Measurements from ENCODE around the gene MEIS2. TPM values are rescaled to one million over a fixed set of nuclear protein-coding genes. Genes with fewer than 3 reads are reported as not detected.

The MEIS2 gene
- polyA plus RNA-seq, 1 donor, result 19.7 TPM

DNA sequence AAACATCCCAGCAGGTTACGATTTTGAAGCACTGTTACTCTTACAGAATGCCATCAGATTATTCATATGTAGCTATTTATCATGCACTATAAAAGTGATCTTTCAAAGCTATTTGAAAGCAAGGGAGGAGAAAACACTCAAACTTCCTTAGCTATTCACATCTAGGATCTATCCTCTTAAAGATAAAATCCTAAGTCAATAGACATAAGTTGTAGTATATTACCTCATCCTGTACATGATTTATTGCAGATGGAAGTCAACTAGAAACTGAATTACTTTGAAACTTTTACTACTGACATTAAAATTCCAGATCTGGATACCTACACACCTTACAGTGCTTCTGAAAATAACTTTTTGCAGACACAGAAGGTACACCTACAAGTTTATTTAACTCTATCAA, 197.2 kb downstream of the MEIS2 start:
- WGBS (ENCODE audit: insufficient coverage, low lambda C conversion rate), result no CpG with 5 or more reads among the region's 1 CpG
- H3K9me3 ChIP-seq (ENCODE audit: control insufficient read depth, low read depth, low read length), result no peaks in the 10 kb centered on the region
- H3K4me1 ChIP-seq (ENCODE audit: control insufficient read depth, insufficient read depth, low read length), result peaks cover 17% of the 10 kb centered on the region
- no peaks in the 10 kb centered on the region for H3K36me3 ChIP-seq (ENCODE audit: control insufficient read depth, insufficient read depth, low read length)
- H3K27ac ChIP-seq (ENCODE audit: low read length), result no peak overlapping the region
- peak in 1 of 2 donors; percentile 49 for DNase-seq
- H3K27me3 ChIP-seq (ENCODE audit: control insufficient read depth, insufficient read depth, low read length), result peaks cover under 1% of the 10 kb centered on the region
- no peak overlapping the region for H3K4me3 ChIP-seq (ENCODE audit: low read length)

DNA sequence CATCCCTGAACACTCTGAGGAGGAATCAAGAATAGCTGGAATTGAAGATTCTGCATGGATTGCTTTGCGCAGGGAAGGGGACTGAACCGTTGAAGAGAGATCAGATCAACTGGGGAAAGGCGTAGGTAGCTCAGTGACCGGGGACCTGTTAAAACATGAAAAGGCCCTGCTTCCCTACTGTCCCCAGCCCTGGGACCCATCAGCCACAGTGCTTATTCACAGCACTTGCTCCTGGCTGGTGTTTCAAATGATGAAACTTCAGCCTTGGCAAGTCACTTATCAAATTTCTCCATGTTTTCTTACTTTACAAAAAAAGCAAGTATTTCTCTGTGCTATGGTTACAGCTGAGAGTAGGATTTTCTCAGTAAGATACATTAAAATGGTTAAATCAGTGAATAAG, 199.3 kb downstream of the MEIS2 start:
- H3K36me3 ChIP-seq (ENCODE audit: control insufficient read depth, insufficient read depth, low read length), result no peaks in the 10 kb centered on the region
- H3K4me3 ChIP-seq (ENCODE audit: low read length), result no peak overlapping the region
- H3K27me3 ChIP-seq (ENCODE audit: control insufficient read depth, insufficient read depth, low read length), result peaks cover 6% of the 10 kb centered on the region
- WGBS (ENCODE audit: insufficient coverage, low lambda C conversion rate), result no CpG with 5 or more reads among the region's 4 CpGs
- H3K27ac ChIP-seq (ENCODE audit: low read length), result no peak overlapping the region
- DNase-seq, result no peak
- peaks cover 24% of the 10 kb centered on the region for H3K4me1 ChIP-seq (ENCODE audit: control insufficient read depth, insufficient read depth, low read length)
- H3K9me3 ChIP-seq (ENCODE audit: control insufficient read depth, low read depth, low read length), result no peaks in the 10 kb centered on the region

DNA sequence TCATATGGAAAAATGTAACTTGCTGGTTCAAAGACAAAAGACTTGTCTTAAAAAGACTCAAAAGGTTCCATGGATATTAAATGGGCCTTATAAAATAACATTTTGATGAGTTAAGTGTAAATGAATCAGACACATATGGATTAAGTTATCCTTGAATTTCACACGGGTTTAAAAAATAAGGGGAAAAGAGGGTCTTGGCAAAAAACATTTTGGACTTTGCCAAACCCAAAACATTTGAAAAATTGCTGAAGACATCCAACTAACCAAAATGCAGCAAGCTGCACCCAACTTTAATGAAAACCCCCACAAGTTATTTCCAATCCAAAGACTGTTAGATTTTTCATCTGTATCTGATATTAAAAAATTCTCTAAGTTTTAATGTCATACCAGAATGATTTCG, 200.7 kb downstream of the MEIS2 start:
- Histone ChIP-seq H3K27me3 (ENCODE audit: control insufficient read depth, insufficient read depth, low read length) (peaks cover 14% of the 10 kb centered on the region), H3K9me3 (ENCODE audit: control insufficient read depth, low read depth, low read length) (no peaks in the 10 kb centered on the region), H3K36me3 (ENCODE audit: control insufficient read depth, insufficient read depth, low read length) (no peaks in the 10 kb centered on the region), H3K4me3 (ENCODE audit: low read length) (no peak overlapping the region), H3K4me1 (ENCODE audit: control insufficient read depth, insufficient read depth, low read length) (peaks cover 20% of the 10 kb centered on the region), H3K27ac (ENCODE audit: low read length) (no peak overlapping the region)
- no peak for DNase-seq
- 82% methylated on average over 2 of the region's 2 CpGs for WGBS (ENCODE audit: insufficient coverage, low lambda C conversion rate)

DNA sequence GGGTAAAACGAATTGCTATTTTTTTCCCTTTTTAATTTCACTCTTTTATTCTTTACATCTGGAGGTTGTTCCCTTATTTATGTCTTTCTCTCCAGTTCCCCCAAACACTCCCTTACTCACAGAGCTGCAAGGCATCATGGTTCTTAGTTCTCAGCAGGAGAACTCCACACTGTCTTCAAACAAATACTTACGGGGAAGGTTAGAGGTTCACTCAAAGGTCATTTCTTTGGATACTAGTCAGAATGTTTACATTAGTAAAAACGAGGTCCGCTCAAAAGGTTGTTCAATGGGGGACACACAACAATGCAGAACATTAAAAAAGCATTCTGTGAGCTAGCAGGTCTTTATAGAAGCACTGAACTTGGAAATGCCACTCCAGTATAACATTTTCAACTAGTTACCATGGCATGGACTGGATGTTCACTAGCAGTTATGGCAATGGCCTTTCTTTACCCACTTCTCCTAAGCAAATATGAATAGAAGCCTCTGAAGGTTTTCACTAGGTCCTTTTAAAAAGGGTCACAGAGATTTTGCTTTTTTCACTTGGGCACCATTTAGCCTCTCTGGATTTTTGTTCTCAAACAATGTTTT, 201.7 kb downstream of the MEIS2 start:
- Histone ChIP-seq H3K4me1 (ENCODE audit: control insufficient read depth, insufficient read depth, low read length) (peaks cover 10% of the 10 kb centered on the region), H3K27ac (ENCODE audit: low read length) (no peak overlapping the region), H3K4me3 (ENCODE audit: low read length) (no peak overlapping the region), H3K27me3 (ENCODE audit: control insufficient read depth, insufficient read depth, low read length) (peaks cover 18% of the 10 kb centered on the region), H3K36me3 (ENCODE audit: control insufficient read depth, insufficient read depth, low read length) (no peaks in the 10 kb centered on the region), H3K9me3 (ENCODE audit: control insufficient read depth, low read depth, low read length) (no peaks in the 10 kb centered on the region)
- 62% methylated on average over 1 of the region's 4 CpGs for whole genome bisulfite sequencing (ENCODE audit: insufficient coverage, low lambda C conversion rate)
- no peak for DNase-seq

DNA sequence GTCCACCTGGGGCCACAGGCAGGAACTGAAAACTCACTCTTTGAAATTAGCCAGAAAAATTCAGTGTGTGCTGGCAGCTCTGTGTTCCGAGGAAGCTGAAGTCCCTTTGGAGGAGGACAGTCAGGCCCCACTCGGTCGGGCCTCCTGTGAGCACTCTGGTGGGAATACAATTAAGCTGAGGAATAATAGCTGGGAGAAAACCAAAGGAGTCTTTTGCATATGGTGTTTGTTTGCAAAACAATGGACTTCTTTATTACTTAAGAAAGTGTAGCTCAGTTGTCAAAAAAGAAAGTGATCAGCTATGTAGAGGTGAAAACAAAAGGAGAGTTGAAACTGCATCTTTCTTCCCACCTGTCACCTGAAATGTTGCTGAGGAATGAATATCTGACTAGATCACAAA, 202.5 kb downstream of the MEIS2 start:
- no peak for DNase-seq
- Histone ChIP-seq H3K27me3 (ENCODE audit: control insufficient read depth, insufficient read depth, low read length) (peaks cover 18% of the 10 kb centered on the region), H3K27ac (ENCODE audit: low read length) (no peak overlapping the region), H3K36me3 (ENCODE audit: control insufficient read depth, insufficient read depth, low read length) (no peaks in the 10 kb centered on the region), H3K9me3 (ENCODE audit: control insufficient read depth, low read depth, low read length) (no peaks in the 10 kb centered on the region), H3K4me1 (ENCODE audit: control insufficient read depth, insufficient read depth, low read length) (peaks cover 7% of the 10 kb centered on the region), H3K4me3 (ENCODE audit: low read length) (no peak overlapping the region)
- WGBS (ENCODE audit: insufficient coverage, low lambda C conversion rate), result no CpG with 5 or more reads among the region's 3 CpGs

DNA sequence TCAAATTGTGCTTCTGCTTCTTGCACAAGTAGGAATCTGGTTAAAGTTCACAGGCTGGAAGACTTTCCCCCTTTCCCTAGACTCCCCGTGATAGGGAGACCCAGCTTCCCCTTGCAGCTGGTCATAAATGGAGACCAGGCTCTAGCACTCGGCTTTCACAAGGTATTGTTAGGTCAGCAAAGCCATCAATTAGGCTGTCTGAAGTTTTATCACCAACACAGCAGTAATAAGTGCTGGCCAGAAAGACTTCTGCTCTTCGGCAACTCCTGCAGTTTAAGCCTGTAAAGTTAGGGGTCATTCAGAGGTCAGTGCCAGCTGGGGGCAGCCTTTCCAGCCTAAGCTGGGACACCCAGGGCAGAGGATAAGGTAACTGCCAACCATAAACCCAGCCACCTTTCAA, 203.4 kb downstream of the MEIS2 start:
- peak; percentile 63 to 88 for DNase-seq
- Histone ChIP-seq H3K4me3 (ENCODE audit: low read length) (no peak overlapping the region), H3K27me3 (ENCODE audit: control insufficient read depth, insufficient read depth, low read length) (peaks cover 22% of the 10 kb centered on the region), H3K4me1 (ENCODE audit: control insufficient read depth, insufficient read depth, low read length) (peaks cover 7% of the 10 kb centered on the region), H3K9me3 (ENCODE audit: control insufficient read depth, low read depth, low read length) (no peaks in the 10 kb centered on the region), H3K27ac (ENCODE audit: low read length) (no peak overlapping the region), H3K36me3 (ENCODE audit: control insufficient read depth, insufficient read depth, low read length) (no peaks in the 10 kb centered on the region)
- WGBS (ENCODE audit: insufficient coverage, low lambda C conversion rate), result no CpG with 5 or more reads among the region's 3 CpGs

DNA sequence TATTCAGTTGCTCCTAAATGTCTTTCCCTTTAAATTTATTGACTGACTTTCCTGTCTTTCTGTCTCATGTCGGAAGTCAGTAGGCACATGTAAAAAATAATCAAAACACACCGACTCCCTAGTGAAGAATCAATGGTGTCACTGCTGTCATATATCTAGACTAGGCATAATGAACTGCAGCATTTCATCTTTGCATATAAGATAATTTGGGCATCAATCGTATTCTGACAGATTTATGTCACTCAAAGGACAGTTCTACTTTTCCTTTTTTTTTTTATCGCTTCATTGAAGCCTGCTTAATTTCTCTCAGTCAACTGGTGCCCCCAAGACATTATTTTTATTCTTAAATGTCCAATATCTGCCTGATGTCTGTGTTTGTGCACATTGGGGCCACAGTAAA, 206.3 kb downstream of the MEIS2 start:
- Histone ChIP-seq H3K9me3 (ENCODE audit: control insufficient read depth, low read depth, low read length) (no peaks in the 10 kb centered on the region), H3K4me1 (ENCODE audit: control insufficient read depth, insufficient read depth, low read length) (peaks cover 7% of the 10 kb centered on the region), H3K27ac (ENCODE audit: low read length) (no peak overlapping the region), H3K36me3 (ENCODE audit: control insufficient read depth, insufficient read depth, low read length) (no peaks in the 10 kb centered on the region), H3K27me3 (ENCODE audit: control insufficient read depth, insufficient read depth, low read length) (peaks cover 28% of the 10 kb centered on the region), H3K4me3 (ENCODE audit: low read length) (no peak overlapping the region)
- no peak for DNase-seq
- 100% methylated on average over 2 of the region's 4 CpGs for WGBS (ENCODE audit: insufficient coverage, low lambda C conversion rate)

DNA sequence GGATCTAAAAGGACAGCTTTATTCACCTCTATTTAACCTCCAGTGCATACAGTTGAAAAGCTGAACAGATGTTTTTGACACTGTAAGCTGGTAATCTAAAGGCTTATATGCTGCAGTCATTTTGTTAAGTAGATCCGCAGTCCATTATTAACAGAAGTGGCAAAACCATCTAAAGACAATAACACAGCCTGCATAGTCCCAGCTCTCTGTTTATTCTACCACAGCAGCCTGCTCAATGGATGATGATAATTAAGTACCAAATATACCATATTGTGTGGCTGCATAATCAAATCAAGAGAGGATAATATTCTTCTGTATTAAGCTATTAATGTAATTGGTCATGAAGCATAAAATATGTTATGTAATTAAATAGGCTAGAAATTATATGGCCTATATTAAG, 207.1 kb downstream of the MEIS2 start:
- WGBS (ENCODE audit: insufficient coverage, low lambda C conversion rate), result no CpG with 5 or more reads among the region's 1 CpG
- DNase-seq, result no peak
- Histone ChIP-seq H3K4me3 (ENCODE audit: low read length) (no peak overlapping the region), H3K4me1 (ENCODE audit: control insufficient read depth, insufficient read depth, low read length) (peaks cover 7% of the 10 kb centered on the region), H3K9me3 (ENCODE audit: control insufficient read depth, low read depth, low read length) (peaks cover 3% of the 10 kb centered on the region), H3K27ac (ENCODE audit: low read length) (no peak overlapping the region), H3K27me3 (ENCODE audit: control insufficient read depth, insufficient read depth, low read length) (peaks cover 36% of the 10 kb centered on the region), H3K36me3 (ENCODE audit: control insufficient read depth, insufficient read depth, low read length) (no peaks in the 10 kb centered on the region)

DNA sequence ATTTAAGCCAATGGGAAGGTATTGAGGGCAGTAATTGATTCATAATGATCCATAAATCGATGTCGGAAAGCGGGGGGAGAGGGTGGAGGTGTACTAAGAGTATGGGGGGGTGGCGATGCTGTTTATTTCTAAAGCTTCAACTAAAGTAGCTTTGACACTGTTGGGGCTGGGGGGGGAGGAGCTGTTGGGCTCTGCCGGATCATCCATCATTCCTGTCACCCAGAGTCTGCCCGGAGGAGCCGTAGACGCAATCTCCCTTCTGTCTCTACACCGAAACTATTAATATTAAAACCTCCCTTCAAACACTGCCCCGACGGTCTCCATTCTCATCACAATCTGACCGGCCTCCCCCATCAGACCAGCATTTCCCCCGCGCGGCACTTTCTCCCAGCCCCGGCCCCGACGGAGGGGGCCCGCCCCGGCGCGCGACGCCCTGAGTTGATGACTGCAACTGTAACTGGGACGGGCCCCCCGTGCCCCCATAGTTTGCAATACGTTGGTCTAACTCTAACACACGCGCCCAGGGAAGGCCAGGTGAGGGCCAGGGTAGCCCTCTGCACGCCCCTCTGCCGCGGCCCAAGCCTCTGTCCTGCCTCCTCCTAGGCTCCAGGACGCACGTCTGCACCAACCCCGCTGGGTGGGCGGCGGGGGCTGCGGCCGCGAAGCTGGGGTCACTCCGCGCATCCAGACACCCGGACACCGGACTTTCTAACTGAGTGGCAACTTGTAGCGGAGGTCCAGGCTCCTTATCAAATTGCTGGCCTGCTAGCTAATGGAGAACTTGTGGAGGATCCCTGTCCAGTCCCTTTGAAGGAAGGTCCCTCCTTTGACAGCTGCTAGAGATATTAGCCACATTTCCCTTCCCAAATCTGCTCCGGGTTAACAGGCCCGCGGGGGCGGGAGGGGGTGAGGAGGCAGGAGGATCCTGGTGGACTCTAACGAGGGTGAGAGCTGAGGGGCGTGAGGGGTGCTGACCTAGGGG, 212.0 kb downstream of the MEIS2 start:
- Histone ChIP-seq H3K36me3 (ENCODE audit: control insufficient read depth, insufficient read depth, low read length) (no peaks in the 10 kb centered on the region), H3K4me3 (ENCODE audit: low read length) (peak overlapping the region; percentile 17), H3K27me3 (ENCODE audit: control insufficient read depth, insufficient read depth, low read length) (peaks cover 67% of the 10 kb centered on the region), H3K27ac (ENCODE audit: low read length) (peak overlapping the region; percentile 6), H3K9me3 (ENCODE audit: control insufficient read depth, low read depth, low read length) (peaks cover 6% of the 10 kb centered on the region), H3K4me1 (ENCODE audit: control insufficient read depth, insufficient read depth, low read length) (no peaks in the 10 kb centered on the region)
- WGBS (ENCODE audit: insufficient coverage, low lambda C conversion rate), result no CpG with 5 or more reads among the region's 51 CpGs
- peak in 1 of 2 donors; percentile 3 for DNase-seq

DNA sequence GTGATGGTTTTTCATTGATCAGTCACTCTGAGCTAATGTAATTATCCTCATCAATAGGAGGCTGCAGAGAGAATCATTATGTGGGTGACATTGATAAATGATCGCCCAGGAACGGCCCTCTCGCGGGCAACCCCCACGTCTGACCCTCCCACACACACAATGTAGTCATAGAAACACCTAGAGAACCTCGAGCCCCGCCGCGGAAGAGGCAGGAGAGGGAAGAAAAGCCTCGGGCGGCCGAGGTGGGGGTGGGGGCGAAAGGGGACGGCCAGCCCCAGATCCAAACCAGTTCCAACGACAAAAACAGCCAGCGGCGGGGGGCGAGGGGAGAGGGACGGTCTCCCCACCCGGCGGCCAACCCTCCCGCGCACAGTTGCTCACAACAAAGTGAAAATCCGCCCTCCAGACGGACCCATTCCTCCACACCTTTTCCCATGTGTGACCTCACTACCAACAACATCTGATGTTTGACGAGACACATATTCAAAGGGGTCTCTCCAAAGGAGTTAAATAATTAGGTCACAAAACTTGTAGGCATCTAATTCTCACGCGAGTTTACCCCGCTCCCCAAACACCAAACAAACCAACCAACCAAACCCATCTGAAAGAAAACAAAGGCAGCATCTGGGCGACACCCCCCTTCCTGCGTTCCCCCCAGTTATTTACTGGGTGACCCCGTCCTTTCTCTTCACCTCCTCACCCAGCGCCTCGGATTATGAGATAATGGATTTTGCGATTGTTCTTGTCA, 213.0 kb downstream of the MEIS2 start:
- 0% methylated on average over 1 of the region's 35 CpGs for WGBS (ENCODE audit: insufficient coverage, low lambda C conversion rate)
- Histone ChIP-seq H3K27me3 (ENCODE audit: control insufficient read depth, insufficient read depth, low read length) (peaks cover 76% of the 10 kb centered on the region), H3K4me1 (ENCODE audit: control insufficient read depth, insufficient read depth, low read length) (peaks cover 3% of the 10 kb centered on the region), H3K4me3 (ENCODE audit: low read length) (peak overlapping the region; percentile 21), H3K27ac (ENCODE audit: low read length) (peak overlapping the region; percentile 6), H3K9me3 (ENCODE audit: control insufficient read depth, low read depth, low read length) (peaks cover 6% of the 10 kb centered on the region), H3K36me3 (ENCODE audit: control insufficient read depth, insufficient read depth, low read length) (no peaks in the 10 kb centered on the region)
- no peak for DNase-seq

Measured in large intestine (tissue), 3 donors.